Astrocyte of the spinal cord (primary cell): ENCODE results near the gene OR1J2.
"Not testable (repeated sequence)": the region's sequence is repeated elsewhere in the genome, so short reads cannot be mapped to it uniquely, and the experiment has no call there.

Experiments used
- DNase-seq: peaks from one replicate; pipeline ENCODE4 v3.0.0; 2011; ENCODE audit warnings: low read depth, low spot score
- H3K4me3 ChIP-seq: 2 replicates; pipeline ENCODE4 v1.5.1; 2011; ENCODE audit warnings: low read depth, mild to moderate bottlenecking, low read length, moderate library complexity
- in situ Hi-C: cut with HindIII; loops from 2 replicates; pipeline ENCODE4 v1.10.0; 2017; ENCODE audit warnings: low sequenced_read_pairs
- TF ChIP-seq, protein P1 (sequence below): IDR thresholded peaks from 2 replicates; pipeline ENCODE4 v1.5.1; 2012; ENCODE audit warnings: low read depth, mild to moderate bottlenecking, low read length, inconsistent platforms

OR1J2 gene

DNA sequence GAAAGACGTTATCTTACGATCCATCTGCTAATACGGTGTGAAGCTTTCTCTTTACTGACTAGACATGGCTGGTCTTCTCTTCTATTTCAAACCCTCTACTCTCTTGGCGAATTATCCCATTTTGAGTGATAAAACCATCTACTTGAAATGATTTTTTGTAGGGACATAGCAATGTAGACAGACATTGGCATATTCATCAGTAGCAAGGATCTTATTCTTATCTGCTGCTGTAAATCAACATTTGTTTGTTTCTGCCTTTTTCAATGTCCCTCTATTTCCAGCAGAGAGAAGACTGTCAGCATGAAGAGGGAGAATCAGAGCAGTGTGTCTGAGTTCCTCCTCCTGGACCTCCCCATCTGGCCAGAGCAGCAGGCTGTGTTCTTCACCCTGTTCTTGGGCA is 8.2 kb downstream of the OR1J2 start, which contains the start of gene OR1J4:
OR1J4 (plus strand) TSS at position 301 of the 400 bp plus-strand sequence; CDS start at position 301, 0 bp downstream.
- TF ChIP-seq, protein P1, sequence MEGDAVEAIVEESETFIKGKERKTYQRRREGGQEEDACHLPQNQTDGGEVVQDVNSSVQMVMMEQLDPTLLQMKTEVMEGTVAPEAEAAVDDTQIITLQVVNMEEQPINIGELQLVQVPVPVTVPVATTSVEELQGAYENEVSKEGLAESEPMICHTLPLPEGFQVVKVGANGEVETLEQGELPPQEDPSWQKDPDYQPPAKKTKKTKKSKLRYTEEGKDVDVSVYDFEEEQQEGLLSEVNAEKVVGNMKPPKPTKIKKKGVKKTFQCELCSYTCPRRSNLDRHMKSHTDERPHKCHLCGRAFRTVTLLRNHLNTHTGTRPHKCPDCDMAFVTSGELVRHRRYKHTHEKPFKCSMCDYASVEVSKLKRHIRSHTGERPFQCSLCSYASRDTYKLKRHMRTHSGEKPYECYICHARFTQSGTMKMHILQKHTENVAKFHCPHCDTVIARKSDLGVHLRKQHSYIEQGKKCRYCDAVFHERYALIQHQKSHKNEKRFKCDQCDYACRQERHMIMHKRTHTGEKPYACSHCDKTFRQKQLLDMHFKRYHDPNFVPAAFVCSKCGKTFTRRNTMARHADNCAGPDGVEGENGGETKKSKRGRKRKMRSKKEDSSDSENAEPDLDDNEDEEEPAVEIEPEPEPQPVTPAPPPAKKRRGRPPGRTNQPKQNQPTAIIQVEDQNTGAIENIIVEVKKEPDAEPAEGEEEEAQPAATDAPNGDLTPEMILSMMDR: no peak
- no peak within 1 kb of the TSS for H3K4me3 ChIP-seq
- no peak for DNase-seq
- in situ Hi-C loops: no loop called here

DNA sequence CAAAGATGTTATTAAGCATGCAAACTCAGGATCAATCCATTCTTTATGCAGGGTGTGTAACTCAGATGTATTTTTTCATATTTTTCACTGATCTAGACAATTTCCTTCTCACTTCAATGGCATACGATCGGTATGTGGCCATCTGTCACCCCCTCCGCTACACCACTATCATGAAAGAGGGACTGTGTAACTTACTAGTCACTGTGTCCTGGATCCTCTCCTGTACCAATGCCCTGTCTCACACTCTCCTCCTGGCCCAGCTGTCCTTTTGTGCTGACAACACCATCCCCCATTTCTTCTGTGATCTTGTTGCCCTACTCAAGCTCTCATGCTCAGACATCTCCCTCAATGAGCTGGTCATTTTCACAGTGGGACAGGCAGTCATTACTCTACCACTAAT is 8.8 kb downstream of the OR1J2 start:
- H3K4me3 ChIP-seq: no peak overlapping the region
- TF ChIP-seq, protein P1: no peak
- in situ Hi-C loops: no loop called here
- no peak for DNase-seq

DNA sequence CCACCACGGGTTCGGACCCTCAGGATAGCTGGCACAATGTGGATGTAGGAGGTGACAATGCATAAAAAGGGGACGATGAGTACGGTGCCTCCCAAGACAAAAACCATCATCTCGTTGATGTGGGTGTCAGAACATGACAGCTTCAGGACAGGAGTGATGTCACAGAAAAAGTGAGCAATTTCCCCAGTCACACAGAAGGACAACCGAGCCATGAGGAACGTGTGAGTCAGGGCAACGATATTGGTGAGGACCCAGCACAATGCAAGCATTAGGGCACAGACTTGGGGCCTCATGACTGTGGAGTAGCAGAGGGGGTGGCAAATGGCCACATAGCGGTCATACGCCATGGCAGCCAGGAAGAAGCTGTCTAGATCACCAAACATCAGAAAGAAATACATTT is 16.0 kb downstream of the OR1J2 start:
- TF ChIP-seq, protein P1: no peak
- in situ Hi-C loops: no loop called here
- DNase-seq: no peak
- H3K4me3 ChIP-seq: no peak overlapping the region

DNA sequence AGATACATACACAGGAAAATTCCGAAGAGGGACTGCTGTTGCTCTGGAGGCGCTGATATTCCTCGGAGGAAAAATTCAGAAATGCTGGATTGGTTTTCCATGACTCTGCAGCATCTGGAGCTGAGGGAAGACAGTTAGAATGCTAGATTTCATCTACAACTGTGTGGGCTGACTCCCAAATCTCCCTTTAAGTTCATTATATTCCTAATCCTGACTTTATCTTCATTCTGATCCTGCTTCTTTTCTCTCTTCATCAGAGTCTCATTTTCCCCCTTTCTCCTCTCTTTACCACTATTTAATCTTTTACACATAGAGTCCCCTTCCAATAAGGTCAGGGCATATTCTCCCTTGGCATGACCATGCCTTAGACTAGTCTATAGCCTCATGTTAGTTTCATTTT is 16.6 kb downstream of the OR1J2 start, which contains the start of gene OR1N1:
OR1N1 (minus strand) TSS at position 101 of the 400 bp plus-strand sequence; CDS start at position 101, 0 bp downstream.
- DNase-seq: no peak
- H3K4me3 ChIP-seq: no peak within 1 kb of the TSS
- TF ChIP-seq, protein P1: no peak
- in situ Hi-C loops: no loop called here

DNA sequence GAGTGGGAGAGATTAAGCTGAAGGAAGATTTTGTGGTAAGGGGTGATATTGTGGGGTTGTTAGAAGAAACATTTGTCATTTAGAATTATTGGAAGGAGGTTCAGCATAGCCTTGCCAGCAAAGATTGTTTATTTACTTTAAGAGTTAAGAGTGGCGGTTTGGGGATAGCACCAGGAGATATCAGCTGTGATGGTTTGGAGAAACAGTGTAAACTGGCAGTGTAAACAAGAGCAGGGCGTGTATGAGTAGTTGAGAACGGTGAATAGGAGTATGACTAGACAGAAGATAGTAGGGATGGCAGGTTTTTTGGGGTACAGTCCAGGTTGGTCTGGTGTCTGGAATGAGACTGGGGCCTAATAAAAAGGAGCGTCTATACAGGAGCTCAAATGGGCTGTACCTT is 20.6 kb downstream of the OR1J2 start:
- in situ Hi-C loops: not testable (repeated sequence)

DNA sequence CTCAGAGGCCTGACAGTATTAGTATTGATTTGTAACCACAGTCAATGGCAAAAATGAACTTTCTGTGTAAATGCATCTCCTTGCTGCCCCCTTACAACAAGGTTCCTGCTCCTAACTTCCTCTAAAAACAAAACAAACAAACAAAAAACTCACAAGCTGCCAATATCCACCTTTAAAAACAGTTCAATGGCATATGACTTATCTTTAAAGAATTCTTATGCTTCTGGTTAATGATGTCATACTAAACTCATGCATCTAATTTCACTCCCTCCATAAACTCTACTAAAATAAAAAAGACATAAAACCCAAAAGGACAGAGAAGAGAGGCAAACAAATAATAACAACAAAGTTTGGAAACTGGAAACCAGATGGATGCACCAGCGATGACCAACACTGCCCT is 25.5 kb downstream of the OR1J2 start:
- TF ChIP-seq, protein P1: no peak
- in situ Hi-C loops: no loop called here
- H3K4me3 ChIP-seq: no peak overlapping the region
- no peak for DNase-seq

More for the DNA sequence above, 20.6 kb downstream of the OR1J2 start:
- H3K4me3 ChIP-seq, DNase-seq: not testable (repeated sequence)

DNA sequence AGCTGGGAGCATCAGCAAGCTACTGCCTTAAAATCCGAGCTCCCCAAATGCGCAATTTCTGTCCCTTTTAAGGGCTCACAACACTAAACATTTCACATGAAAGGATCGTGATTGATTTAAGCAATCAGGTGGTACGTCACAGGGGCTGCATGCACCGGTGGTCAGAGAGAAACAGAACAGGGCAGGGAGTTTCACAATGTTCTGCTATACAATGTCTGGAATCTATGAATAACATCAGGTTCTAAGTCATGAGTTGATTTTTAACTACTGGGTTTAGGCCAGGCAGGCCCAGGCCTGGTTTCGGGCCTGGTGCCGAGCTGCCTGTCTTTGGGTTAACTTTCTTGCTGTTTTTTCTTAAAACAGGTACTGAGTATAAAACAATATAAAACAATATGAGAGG is 26.5 kb downstream of the OR1J2 start:
- in situ Hi-C loops, H3K4me3 ChIP-seq, DNase-seq: not testable (repeated sequence)

DNA sequence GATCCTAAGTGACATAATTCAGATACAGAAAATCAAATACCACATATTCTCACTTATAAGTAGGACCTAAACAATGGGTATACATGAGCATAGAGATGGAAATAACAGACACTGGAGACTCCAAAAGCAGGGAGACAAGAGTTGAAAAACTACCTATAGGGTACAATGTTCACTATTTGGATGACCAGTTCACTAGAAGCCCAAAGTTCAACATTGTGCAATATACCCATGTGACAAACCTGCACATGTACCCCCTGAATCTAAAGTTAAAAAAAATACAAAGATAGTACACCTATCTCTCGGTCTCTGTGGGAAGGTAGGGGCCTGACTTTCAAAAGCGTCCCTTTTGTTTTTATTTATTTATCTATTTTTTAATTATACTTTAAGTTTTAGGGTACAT is 28.2 kb downstream of the OR1J2 start:
- no peak for DNase-seq
- TF ChIP-seq, protein P1: no peak
- in situ Hi-C loops: no loop called here
- H3K4me3 ChIP-seq: no peak overlapping the region
